ENCODE results near the gene EBI3.
A peak's percentile ranks its signal among the peaks of the same experiment; 100 is the strongest.

EBI3 gene

GRCh38 chr19:4206818-4207484, 22.4 kb upstream of the EBI3 start:
- no peak overlapping the region for H3K4me3 ChIP-seq (ENCODE audit: low read length)
- no peak for DNase-seq (ENCODE audit: low read depth)
- TF ChIP-seq CTCF (conservative IDR thresholded peaks at IDR 0.05; ENCODE audit: low read depth, low read length): peak; percentile 48

- no peak for DNase-seq (ENCODE audit: low read depth)
- peak; percentile 71 for TF ChIP-seq CTCF (conservative IDR thresholded peaks at IDR 0.05; ENCODE audit: low read depth, low read length)
- no peak overlapping the region for H3K4me3 ChIP-seq (ENCODE audit: low read length)
Measured at GRCh38 chr19:4208385-4209094, 20.8 kb upstream of the EBI3 start.

- DNase-seq (ENCODE audit: low read depth): no peak
- TF ChIP-seq CTCF (conservative IDR thresholded peaks at IDR 0.05; ENCODE audit: low read depth, low read length): no peak
- no peak overlapping the region for H3K4me3 ChIP-seq (ENCODE audit: low read length)
Measured at GRCh38 chr19:4210166-4210731, 19.1 kb upstream of the EBI3 start.

- DNase-seq (ENCODE audit: low read depth): no peak
- TF ChIP-seq CTCF (conservative IDR thresholded peaks at IDR 0.05; ENCODE audit: low read depth, low read length): no peak
- H3K4me3 ChIP-seq (ENCODE audit: low read length): no peak overlapping the region
Measured at GRCh38 chr19:4213116-4213515, 16.2 kb upstream of the EBI3 start.

- TF ChIP-seq CTCF (conservative IDR thresholded peaks at IDR 0.05; ENCODE audit: low read depth, low read length): no peak
- H3K4me3 ChIP-seq (ENCODE audit: low read length): no peak overlapping the region
Measured at GRCh38 chr19:4215807-4216206, 13.5 kb upstream of the EBI3 start.

GRCh38 chr19:4216846-4217245, 12.5 kb upstream of the EBI3 start:
- DNase-seq (ENCODE audit: low read depth): no peak
- TF ChIP-seq CTCF (conservative IDR thresholded peaks at IDR 0.05; ENCODE audit: low read depth, low read length): no peak
- H3K4me3 ChIP-seq (ENCODE audit: low read length): no peak overlapping the region

More at GRCh38 chr19:4215807-4216206, 13.5 kb upstream of the EBI3 start:
- no peak for DNase-seq (ENCODE audit: low read depth)
